Measurements from ENCODE around the gene DAB2.

GRCh38 chr5:39462211-39462610, 37.4 kb upstream of the DAB2 start:
- TF ChIP-seq CTCF (IDR thresholded peaks at IDR 0.05; ENCODE audit: insufficient read depth, low read length, poor library complexity, severe bottlenecking) (no peak), EZH2phosphoT487 (conservative IDR thresholded peaks at IDR 0.05; ENCODE audit: low read length) (no peak)

Measured in SU-DHL-6 (cell line).